Activated CD4-positive, alpha-beta T cell treated with anti-CD3 and anti-CD28 coated beads for 48 hours (primary cell): ENCODE data around the gene MAPK10.
"Not testable (repeated sequence)": the region's sequence is repeated elsewhere in the genome, so short reads cannot be mapped to it uniquely, and the experiment has no call there.

Experiments used
- DNase-seq: peaks from one replicate; pipeline ENCODE4 v3.0.0-alpha.2; 2020

MAPK10 gene

DNA sequence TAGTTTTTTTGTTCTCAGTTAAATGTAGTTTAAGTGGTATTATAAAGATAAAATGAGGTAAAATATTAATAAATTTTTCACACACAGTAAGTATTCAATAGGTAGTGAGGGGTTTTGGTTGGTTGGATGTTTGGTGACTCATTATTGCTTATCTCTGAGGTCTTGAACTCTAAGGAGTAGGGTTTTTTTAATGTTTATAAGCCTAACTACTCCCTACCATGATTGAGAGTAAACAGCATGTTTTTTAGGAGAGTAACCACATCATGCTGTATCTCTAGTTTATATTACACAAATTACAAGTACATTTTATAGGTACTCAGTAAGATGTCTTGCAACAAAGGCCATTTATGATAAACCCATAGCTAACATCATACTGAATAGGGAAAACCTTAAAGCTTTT, 181.6 kb downstream of the MAPK10 start:
- no peak for DNase-seq

DNA sequence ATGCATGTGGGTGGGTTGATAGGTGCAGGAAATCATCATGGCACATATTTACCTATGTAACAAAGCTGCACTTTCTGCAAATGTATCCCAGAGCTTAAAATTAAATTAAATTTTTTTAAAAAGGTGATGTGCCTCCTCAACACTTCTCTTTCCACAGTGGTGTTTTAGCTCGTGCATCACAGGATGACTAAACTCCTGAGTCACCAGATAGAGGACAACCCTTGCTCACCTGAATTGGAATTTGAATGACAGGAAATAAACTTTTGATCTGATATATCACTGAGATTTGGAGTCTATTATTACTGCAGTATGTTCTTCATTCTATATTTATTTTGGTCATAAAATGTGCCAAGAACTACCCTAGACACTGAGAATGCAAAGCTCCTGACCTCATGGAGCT, 185.3 kb downstream of the MAPK10 start:
- no peak for DNase-seq

DNA sequence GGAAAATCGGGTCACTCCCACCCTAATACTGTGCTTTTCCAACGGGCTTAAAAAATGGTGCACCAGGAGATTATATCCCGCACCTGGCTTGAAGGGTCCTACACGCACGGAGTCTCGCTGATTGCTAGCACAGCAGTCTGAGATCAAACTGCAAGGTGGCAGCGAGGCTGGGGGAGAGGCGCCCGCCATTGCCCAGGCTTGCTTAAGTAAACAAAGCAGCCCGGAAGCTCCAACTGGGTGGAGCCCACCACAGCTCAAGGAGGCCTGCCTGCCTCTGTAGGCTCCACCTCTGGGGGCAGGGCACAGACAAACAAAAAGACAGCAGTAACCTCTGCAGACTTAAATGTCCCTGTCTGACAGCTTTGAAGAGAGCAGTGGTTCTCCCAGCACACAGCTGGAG, 191.5 kb downstream of the MAPK10 start:
- not testable (repeated sequence) for DNase-seq

DNA sequence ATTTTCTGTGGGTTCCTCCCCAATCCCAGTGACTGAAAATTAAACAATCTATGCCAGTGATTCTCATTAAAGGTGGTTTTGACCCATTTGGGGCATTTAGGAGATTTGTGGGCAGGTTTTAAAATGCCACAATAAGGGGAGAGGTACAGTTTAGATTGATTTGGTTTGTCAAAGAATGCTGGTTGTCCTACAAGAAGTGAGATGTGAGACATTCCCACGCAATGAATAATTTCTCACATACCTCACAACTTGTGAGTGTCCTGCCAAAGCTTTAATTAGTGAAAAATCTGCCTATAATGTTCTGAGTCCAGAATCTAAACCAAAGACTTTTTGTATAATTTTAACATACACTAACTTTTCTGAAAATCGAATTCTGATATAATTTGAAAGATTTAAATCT, 199.4 kb downstream of the MAPK10 start:
- no peak for DNase-seq

DNA sequence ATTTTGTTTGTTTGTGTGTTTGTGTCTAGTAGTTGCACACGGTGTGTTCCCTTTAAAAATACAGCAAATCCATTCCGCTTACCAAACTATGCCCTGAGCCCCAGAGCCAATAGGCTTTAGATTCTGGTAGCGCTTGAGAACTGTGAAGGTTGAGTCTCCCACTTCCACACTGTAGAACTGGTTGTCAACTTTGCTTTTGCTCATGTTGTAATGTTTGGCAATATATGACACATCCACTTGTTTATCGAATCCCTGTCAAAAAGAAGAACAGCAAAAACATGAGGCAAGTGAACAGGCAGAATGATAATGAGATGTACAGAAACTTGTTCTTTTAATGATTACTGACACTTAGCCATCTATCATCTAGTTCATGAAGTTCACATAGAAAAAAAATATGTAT, 200.6 kb downstream of the MAPK10 start:
- DNase-seq, result no peak

DNA sequence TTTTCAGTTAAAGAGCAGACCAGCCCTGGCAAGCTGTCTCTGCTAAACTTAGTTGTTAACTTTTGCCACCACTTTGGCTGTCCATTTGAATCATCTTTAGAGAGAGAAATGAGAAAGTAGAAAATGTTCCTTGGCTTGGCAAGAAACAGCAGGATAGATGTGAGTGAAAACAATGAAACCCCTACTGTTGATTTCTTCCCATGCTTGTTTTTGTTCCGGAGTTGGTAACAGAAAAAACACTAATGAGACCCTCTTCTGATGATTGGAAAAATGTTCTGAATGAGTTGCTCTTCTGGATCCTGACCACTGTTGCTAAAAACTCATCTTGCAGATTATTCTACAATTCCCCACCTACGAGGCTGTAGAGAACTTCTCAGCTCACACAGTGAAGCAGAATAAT, 203.3 kb downstream of the MAPK10 start:
- DNase-seq, result no peak

DNA sequence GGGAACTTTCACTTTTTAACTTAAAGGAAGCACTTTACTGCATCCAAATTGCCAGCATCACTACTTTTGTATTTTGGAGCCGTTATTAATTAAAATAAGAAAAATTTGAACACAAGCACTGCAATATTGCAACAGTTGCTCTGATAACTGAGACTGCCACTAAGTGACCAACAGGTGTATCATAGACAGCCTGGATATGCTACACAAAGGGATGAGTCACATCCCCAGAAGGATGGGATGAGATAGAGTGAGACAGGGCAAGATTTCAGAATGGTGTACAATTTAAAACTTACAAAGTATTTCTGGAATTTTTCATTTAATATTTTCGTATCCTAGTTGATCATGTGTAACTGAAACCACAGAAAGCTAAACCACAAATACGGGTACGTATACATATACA, 204.1 kb downstream of the MAPK10 start:
- DNase-seq, result no peak

DNA sequence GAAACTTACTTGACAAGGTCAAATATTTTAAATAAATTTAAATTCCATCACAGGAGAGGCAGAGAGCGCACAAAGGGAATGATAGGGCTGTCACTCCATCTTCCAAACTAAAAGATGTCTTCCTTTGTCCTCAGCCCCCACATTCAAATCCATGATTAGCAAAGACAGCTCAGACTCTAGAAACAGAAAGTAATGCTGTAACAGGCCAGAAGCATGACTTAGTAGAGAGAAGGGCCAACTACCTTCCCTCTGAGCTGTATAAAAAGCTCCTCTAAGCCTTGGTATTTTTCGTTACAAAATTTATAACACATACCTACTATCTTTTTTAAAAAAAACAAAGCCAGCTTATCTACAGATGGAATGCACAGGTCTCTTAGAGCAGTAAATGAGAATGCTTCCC, 207.4 kb downstream of the MAPK10 start:
- no peak for DNase-seq

DNA sequence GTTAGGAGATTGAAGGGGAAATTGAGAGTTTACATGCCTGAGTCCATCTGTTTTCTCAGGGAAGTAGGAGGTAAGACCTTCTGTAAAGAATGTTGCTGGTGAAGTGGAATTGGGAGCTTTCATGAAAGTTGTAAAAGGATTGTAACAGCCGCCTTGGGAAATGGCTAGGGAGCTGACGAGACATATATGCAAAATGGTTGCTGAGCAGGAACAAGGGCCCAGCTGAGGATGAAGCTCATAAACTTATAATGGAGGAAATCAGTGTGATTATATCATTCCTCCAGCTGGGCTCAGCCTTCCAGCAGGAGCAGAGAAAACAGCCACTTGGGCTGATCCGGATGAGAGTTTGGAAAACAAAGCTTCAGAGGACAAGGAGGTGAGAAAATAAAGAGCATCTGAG, 208.7 kb downstream of the MAPK10 start:
- no peak for DNase-seq

DNA sequence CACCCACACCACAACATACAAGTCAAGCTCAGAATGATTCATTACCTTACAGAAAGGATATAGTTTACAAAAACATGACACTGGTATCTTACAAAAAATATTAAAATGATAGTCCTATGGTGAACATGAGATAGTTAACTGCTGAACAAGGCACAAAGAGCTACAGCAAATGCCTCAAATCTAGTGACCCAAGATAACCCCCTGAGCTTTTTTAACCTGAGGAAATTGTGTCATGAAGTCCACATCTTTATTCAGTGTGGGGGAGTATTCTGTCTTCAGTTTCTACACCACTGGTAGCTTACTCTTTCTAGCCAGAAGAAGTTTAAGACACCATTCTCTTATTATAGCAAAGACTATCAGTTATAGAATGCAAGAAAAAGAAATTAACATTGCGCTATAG, 218.7 kb downstream of the MAPK10 start:
- no peak for DNase-seq

DNA sequence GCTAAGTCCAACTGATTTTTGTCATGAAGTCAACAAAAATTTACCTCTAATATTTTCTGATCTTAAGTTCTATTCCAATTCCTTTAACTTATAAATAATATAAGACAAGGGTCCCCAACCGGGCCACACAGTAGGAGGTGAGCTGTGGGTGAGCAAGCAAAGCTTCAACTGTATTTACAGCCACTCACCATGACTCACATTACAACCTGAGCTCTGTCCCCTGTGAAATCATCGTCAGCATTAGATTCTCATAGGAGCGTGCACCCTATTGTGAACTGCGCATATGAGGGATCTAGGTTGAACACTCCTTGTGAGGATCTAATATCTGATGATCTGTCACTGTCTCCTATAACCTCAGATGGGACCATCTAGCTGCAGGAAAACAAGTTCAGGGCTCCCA, 227.4 kb downstream of the MAPK10 start:
- no peak for DNase-seq

DNA sequence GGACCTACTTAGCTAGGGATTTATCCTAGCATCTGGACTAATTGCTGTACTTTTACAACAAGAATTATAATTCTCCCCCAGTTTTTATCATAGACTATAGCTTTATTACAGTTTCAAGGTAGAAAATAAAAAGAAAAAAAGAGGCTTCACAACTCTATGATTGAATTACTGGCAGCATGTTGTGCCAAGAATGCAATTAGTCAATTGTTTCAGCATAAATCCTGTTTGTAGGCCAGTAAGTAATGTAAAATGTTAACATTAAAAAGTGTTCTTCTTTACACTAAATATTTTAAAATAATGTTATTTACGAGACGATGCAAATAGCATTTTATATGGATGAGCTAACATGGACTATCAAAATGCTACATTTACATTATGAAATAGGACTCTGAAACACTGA, 228.4 kb downstream of the MAPK10 start:
- DNase-seq, result no peak

DNA sequence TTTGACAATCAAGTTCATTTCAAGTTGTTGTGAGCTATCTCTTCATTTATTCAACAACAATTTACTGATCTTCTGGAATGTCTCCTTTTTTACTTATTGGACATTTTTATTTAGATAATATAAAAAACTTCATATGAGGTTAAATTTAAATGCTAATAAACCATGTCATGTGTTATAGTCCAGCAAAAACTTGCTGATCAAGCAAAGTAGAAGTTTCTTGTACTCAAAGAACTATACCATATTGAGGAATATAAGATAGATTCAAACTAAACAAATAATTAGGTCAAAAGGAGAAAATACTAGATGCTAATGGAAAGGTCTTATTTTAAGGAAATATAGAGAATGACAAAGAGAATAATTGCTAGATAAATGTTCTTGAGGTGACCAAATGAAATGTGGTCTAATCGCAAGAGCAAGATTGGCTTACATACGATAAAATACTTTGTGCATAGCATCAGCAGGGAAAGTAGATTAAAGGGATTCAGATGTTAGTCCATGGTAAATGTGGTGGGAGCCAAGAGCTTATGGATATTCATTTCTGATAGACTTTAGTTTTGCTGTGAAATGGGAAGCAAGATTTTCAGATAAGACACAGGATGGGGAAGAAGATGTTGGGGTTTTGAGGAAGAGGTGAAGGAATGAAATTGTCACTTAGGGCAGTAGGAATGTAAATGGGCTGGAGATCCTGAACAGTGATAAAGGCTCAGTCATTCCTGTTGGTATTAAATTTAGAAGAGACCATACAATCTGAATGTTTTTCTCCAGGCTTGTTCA, 229.5 kb downstream of the MAPK10 start:
- no peak for DNase-seq

DNA sequence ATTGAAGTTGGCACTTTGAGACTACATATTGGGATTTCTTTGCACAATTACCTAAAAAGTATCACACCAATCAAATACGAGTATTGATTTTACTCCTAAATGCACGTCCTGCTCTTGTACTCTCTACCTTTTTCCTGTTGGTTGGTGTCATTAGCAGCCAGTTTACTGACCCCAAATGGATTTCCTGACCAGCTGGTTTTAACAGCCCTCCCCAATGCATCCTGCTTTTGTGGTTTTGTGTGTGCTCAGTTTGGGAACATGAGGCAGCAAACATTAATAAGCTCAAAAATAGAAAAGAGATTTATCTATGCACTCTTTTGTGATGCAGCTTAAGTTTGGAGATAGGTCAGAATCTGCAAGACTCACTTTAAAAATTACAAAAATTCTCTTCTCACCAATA, 230.3 kb downstream of the MAPK10 start:
- DNase-seq, result no peak

DNA sequence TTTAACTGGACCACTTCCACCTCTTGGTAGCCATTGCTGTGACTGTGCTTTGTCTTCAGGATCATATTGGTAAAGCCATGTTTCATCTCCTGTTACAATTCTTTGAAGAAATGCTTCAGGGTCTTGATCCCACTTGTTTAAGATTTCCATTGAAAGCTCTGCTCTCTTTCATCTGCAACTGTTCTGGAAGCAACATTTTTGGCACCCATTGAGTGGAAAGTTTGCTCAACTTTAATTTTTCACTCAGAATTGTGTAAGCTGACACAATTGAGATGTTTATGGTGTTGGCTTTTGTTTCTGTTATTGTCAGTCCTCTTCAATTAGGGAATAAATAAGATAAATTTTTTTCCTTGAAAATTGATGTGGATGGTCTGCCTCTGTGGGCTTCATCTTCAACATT, 237.4 kb downstream of the MAPK10 start:
- no peak for DNase-seq

DNA sequence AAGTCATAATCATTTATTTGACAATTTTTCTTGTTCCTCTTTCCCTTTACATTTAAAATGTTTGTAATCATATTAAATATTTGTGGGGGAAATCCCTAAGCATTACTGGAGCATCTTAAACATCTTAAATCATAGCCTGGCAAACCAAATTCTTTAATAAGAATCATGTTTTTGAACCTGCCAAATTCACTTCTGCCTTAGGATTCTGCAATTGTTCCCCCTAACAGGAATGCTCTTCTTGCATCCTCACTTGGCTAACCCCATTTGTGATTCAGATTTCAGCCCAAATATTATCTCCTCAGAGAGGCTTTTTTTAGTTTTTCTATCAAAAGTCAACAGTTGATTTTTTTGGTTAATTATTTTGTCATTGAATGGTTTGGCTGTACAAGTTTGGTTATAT, 241.1 kb downstream of the MAPK10 start:
- DNase-seq, result no peak

DNA sequence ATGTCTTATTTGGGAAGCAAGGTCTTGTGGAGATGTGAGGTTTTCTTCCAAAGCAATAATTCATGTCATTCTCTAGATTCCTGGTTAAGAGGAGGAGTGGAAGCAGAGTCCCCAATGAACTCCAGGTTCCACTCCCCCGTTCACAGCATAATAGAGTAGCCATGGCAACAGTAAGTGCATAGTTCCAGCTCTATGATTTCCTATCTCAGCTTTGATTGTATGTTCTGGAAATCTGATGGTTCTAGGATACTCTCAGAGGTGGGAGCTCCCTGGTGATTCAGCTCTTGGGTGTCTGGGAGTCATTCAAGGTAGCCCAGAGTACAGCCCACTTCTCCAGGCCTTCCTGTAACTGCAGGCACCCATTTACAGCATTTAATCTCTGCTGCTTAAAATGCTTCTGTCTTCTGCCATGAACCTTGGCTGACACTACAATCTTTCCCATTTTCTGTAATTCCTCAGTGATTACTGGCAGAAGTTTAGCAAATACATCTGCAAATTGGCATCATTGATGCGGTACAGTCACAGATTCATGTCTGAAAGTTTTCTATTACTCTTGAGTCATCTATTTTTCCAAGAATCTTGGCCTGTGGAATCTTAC, 242.0 kb downstream of the MAPK10 start:
- DNase-seq, result no peak

DNA sequence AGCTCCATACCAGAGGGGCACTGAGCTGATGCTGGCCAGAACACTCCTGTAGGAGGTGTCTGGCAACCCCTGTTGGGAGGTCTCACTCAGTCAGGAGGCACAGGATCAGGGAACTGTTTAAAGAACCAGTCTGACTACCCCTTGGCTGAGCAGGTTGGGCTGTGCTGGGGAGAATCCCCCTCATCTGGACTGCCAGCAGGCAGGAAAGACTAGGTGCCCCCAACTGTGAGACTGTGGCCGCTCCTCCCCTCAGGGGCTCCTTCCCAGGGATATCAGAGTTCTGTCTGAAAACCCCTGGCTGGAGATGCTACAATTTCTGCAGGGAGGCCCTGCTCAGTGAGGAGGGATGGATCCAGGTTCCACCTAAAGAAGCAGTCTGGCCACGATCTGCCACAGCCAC, 245.3 kb downstream of the MAPK10 start:
- no peak for DNase-seq

DNA sequence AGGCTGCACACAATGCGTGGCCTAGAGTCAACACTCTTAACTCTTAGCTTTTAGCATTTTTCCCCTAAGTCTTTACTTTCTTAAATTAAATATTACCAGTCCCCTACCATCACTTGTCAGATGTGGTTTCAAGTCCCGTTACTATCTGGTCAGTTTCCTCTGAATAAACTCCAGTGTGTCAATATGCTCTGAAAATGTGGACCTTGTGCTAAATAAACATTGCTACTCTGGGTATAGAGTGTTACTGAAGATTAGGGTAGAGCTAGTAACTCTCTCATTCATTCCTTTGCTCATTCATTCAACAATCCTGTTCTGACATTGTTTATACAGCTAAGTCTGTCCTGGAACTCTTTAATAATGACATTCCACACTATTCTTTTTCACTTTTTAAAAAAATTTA, 251.0 kb downstream of the MAPK10 start:
- DNase-seq, result no peak

DNA sequence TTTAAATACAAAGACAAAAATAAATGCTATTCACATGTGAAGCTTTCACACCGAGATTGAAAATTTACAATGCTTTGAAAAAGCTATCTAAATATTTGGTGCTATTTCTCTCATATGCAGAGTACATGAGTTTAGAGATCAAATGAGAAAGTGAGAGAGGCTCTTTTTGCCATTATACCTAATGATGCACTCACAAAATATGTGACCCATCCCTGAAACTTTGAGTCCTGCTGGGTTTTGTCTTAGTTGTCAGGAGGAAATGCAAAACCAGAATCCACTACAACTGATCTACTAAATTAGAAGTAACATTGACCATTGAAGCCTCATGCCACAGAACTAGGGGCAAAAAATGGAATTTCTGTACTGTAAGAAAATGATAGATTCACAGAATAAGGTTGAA, 251.7 kb downstream of the MAPK10 start:
- DNase-seq, result no peak

DNA sequence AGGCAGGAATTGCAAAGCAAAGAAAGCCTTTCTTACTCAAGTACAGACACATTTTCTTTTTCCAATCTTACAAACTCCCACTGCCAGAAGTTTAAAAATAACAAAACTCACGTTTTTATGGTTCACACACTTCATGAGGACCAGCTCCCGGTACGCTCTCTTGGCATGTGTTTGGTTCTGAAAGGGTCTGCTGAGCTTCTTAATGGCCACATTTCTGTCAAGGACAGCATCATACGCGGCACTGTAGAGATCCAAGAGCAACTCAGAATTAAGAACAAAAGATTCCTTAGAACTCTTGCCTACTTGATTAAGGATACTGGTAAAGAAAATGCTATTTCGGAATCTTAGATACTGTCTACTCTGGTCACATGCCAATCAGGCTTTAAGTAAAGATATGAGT, 252.7 kb downstream of the MAPK10 start:
- no peak for DNase-seq

DNA sequence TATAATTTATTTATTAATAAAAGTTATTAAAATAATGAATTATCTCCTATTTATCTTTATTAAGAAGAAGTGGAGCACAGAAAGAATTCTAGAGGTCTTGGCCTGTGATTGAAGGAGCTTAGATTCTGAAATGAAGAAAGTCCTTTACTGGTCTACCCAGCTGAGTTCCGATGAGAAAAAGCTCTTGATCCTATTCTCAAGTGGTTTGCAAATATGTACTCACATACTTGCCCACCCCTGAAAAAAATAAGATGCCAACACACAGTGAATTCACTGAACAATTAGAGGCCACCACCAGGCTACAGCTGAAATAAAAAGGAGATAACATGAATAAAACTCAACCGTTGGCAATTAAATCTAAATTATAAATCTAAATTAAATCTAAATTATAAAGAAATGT, 253.4 kb downstream of the MAPK10 start:
- DNase-seq, result no peak

DNA sequence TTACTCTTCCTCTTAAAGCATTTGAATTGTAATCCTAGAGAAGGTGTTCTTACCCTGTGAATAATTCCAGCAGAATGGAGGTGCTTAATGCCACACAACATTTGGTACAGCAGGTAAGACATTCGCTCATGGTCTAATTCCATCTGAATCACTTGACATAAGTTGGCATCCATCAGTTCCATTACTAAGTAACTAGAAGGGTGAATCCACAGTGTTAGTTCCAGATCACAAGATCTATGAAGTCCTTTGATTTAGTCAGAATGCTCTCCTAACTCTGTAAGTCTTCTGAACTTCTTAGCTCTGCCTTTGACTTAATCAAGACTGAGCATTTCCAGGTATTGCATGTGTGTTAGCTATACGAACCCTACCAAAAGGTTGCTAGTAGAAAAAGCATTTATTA, 258.0 kb downstream of the MAPK10 start:
- no peak for DNase-seq

DNA sequence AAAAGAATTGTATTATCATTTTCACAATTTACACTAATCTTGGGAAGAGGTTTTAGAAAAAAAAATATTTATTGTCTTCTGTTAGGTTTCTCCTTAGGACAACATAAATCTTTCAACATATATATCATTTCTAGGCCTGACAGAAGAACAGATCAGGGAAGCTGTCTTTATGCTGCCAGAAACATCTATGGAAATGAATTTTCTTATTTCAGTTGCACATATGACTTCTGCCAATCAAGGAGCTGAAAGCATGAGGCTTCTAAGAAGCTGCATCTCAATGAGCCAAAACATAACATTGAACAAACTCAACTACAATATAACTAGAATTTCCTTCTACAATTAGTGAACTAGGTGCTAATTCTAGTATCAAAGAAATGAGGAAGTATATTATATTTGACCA, 258.4 kb downstream of the MAPK10 start:
- DNase-seq, result no peak

DNA sequence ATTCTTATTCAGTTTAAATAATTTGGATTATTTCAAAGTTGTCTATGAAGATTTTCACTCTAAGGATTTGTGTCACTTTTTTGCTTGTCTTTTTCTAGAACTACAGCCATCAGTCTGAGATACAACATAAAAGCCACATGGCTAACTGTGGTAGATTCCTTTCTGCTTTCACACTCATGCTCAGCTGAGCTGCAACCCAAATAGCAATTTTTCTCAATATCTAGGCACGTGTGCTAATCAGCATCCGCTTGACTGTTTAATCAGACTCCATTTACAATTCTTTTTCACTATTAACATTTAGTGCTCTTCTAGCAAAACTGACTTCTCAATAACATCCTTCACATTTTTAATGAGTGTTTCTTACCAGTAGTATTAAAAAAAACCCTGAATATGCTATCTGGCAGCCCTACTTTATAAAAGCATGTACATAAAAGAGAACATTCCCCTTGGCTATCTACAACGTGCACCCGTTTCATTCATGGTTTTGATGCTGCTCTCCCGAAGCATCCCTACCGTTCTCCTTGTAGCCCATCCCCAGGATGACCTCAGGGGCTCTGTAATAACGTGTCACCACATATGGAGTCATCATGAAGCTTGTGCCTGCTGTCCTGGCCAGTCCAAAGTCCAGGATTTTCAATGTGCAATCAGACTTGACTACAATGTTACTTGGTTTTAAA, 259.2 kb downstream of the MAPK10 start:
- no peak for DNase-seq
